NOMO-1 treated with dmso at 0.1 percent for 144 hours (cell line): ENCODE results near the gene VIPR2.

Source experiments
- DNase-seq: peaks from one replicate; lab custom pipeline; 2025; ENCODE audit not compliant: unreplicated experiment; lab: John Stamatoyannopoulos, UW

The VIPR2 gene

GRCh38 chr7:159121476-159121875 lies 23.2 kb downstream of the VIPR2 start:
- DNase-seq: no peak

- no peak for DNase-seq
These were observed 23.6 kb downstream of the VIPR2 start for GRCh38 chr7:159121068-159121467.

GRCh38 chr7:159120540-159120919 lies 24.1 kb downstream of the VIPR2 start:
- no peak for DNase-seq

GRCh38 chr7:159119851-159120539 lies 24.7 kb downstream of the VIPR2 start:
- DNase-seq: no peak

GRCh38 chr7:159119026-159119741 lies 25.5 kb downstream of the VIPR2 start:
- no peak for DNase-seq

GRCh38 chr7:159118623-159119022 lies 26.0 kb downstream of the VIPR2 start:
- no peak for DNase-seq

- no peak for DNase-seq
These were observed 26.5 kb downstream of the VIPR2 start for GRCh38 chr7:159118197-159118595.

- no peak for DNase-seq
These were observed 27.1 kb downstream of the VIPR2 start for GRCh38 chr7:159117366-159118196.

- DNase-seq: no peak
These were observed 27.9 kb downstream of the VIPR2 start for GRCh38 chr7:159116581-159117339.

GRCh38 chr7:159115601-159116501 lies 28.8 kb downstream of the VIPR2 start:
- DNase-seq: no peak

- no peak for DNase-seq
These were observed 29.7 kb downstream of the VIPR2 start for GRCh38 chr7:159114981-159115380.

GRCh38 chr7:159114096-159114495 lies 30.6 kb downstream of the VIPR2 start:
- no peak for DNase-seq

- no peak for DNase-seq
These were observed 31.6 kb downstream of the VIPR2 start for GRCh38 chr7:159113056-159113455.

GRCh38 chr7:159112136-159113011 lies 32.3 kb downstream of the VIPR2 start:
- DNase-seq: no peak

GRCh38 chr7:159109653-159110035 lies 35.0 kb downstream of the VIPR2 start:
- DNase-seq: no peak

- no peak for DNase-seq
These were observed 35.6 kb downstream of the VIPR2 start for GRCh38 chr7:159108941-159109652.

- no peak for DNase-seq
These were observed 36.2 kb downstream of the VIPR2 start for GRCh38 chr7:159108491-159108890.

GRCh38 chr7:159107161-159107892 lies 37.3 kb downstream of the VIPR2 start:
- DNase-seq: no peak
